CD4-positive, alpha-beta memory T cell (primary cell): ENCODE data around the gene TUBB4B. TPM values are rescaled to one million over a fixed set of nuclear protein-coding genes. Genes with fewer than 3 reads are reported as not detected.
A peak's percentile ranks its signal among the peaks of the same experiment; 100 is the strongest.
"Not testable (repeated sequence)": the region's sequence is repeated elsewhere in the genome, so short reads cannot be mapped to it uniquely, and the experiment has no call there.

Experiments used
- CTCF ChIA-PET: fragments of 350-600 bp; sonication (Branson Sonifier 250); formaldehyde crosslinking; loops from one replicate; lab custom pipeline; 2021; ENCODE audit warnings: inconsistent platforms; ENCODE audit not compliant: partially characterized antibody; lab: Charles Lee
- POLR2A ChIA-PET: fragments of 350-600 bp; sonication (Branson Sonifier 250); formaldehyde crosslinking; loops from one replicate; lab custom pipeline; 2021; ENCODE audit not compliant: partially characterized antibody; lab: Charles Lee
- DNase-seq, 5 donors: peaks; one replicate each; pipeline versions ENCODE4 v3.0.0 to v3.0.0-alpha.2; 2020 to 2022; ENCODE audit warnings: mixed read lengths in 1 of 5
- H3K27ac ChIP-seq: one replicate; pipeline ENCODE4 v1.7.0; 2013; ENCODE audit warnings: low read depth, low read length
- H3K27me3 ChIP-seq: 2 replicates; pipeline ENCODE4 v1.7.0; 2013; ENCODE audit warnings: mild to moderate bottlenecking, low read length, moderate library complexity; ENCODE audit not compliant: insufficient read depth
- H3K36me3 ChIP-seq: 2 replicates; pipeline ENCODE4 v1.7.0; 2013; ENCODE audit warnings: mild to moderate bottlenecking, low read length, moderate library complexity; ENCODE audit not compliant: insufficient read depth
- H3K4me1 ChIP-seq: 2 replicates; pipeline ENCODE4 v1.7.0; 2013; ENCODE audit warnings: mild to moderate bottlenecking, low read length, moderate library complexity; ENCODE audit not compliant: insufficient read depth
- H3K4me3 ChIP-seq, 2 donors: one replicate each; pipeline ENCODE4 v1.7.0; 2013; ENCODE audit warnings: low read length in 2 of 2, mild to moderate bottlenecking in 1 of 2
- H3K9me3 ChIP-seq, 2 donors: one replicate each; pipeline ENCODE4 v1.7.0; 2013; ENCODE audit warnings: low read length in 2 of 2, control low read depth in 1 of 2; ENCODE audit not compliant: control insufficient read depth in 1 of 2
- H3K27ac Mint-ChIP-seq, 7 donors: one replicate each; pipeline ENCODE4 v1.8.0; 2020 to 2021; ENCODE audit warnings: mixed read lengths in 7 of 7, mild to moderate bottlenecking in 6 of 7, inconsistent platforms in 3 of 7, moderate library complexity in 3 of 7
- H3K27me3 Mint-ChIP-seq, 2 donors: one replicate each; pipeline ENCODE4 v1.8.0; 2020 to 2021; ENCODE audit warnings: mixed read lengths in 2 of 2
- H3K36me3 Mint-ChIP-seq, 2 donors: one replicate each; pipeline ENCODE4 v1.8.0; 2020 to 2021; ENCODE audit warnings: mixed read lengths in 2 of 2, inconsistent platforms in 1 of 2, mild to moderate bottlenecking in 1 of 2
- H3K4me1 Mint-ChIP-seq, 4 donors: one replicate each; pipeline ENCODE4 v1.8.0; 2020 to 2021; ENCODE audit warnings: mixed read lengths in 4 of 4, mild to moderate bottlenecking in 1 of 4
- H3K4me3 Mint-ChIP-seq, 8 donors: one replicate each; pipeline ENCODE4 v1.8.0; 2020 to 2021; ENCODE audit warnings: mixed read lengths in 8 of 8, mild to moderate bottlenecking in 7 of 8, moderate library complexity in 6 of 8, inconsistent platforms in 3 of 8
- H3K9me3 Mint-ChIP-seq, 8 donors: one replicate each; pipeline ENCODE4 v1.8.0; 2020 to 2021; ENCODE audit warnings: mixed read lengths in 8 of 8, mild to moderate bottlenecking in 5 of 8, inconsistent platforms in 3 of 8, moderate library complexity in 1 of 8
- intact Hi-C: fragments of 100-400 bp; cut with micrococcal nuclease; formaldehyde crosslinking; loops from one replicate; pipeline ENCODE4 v1.15.1; 2023
- polyA plus RNA-seq, 2 donors: library from polyadenylated mRNA; unstranded; fragments of 300-500 nt; fragmentation: Illumina TruSeq; gene quantifications; one replicate each; pipeline ENCODE4 v1.2.3, GENCODE V29; 2021
- total RNA-seq, 2 experiments: library from RNA; stranded (reverse); gene quantifications; one replicate each; pipeline ENCODE4 v1.2.3, GENCODE V29; 2021

Gene TUBB4B
- total and polyA plus RNA-seq, 4 experiments from 2014 or later = 53.1 to 103 (median 82.0) TPM

DNA sequence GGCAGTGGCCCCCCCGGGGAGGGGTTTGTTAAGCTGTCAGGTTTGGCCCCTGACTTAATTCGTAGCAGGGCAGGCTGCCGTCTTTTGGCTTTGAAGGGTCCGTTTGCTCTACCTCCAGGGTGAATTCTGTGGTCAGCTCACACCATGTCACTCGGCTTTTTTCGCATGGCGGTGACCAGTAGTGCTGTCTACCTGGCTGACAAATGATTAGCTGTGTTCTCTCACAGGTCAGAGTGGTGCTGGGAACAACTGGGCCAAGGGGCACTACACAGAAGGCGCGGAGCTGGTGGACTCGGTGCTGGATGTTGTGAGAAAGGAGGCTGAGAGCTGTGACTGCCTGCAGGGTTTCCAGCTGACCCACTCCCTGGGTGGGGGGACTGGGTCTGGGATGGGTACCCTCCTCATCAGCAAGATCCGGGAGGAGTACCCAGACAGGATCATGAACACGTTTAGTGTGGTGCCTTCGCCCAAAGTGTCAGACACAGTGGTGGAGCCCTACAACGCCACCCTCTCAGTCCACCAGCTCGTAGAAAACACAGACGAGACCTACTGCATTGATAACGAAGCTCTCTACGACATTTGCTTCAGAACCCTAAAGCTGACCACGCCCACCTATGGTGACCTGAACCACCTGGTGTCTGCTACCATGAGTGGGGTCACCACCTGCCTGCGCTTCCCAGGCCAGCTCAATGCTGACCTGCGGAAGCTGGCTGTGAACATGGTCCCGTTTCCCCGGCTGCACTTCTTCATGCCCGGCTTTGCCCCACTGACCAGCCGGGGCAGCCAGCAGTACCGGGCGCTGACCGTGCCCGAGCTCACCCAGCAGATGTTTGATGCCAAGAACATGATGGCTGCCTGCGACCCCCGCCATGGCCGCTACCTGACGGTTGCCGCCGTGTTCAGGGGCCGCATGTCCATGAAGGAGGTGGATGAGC lies 1.4 kb downstream of the TUBB4B start:
- peaks cover 6 to 39% (median 22%) of the 10 kb centered on the region in 4 donors for H3K4me1 Mint-ChIP-seq
- peak overlapping the region; percentile 80 to 84 (median 82) for H3K4me3 Mint-ChIP-seq
- H3K27ac Mint-ChIP-seq = peak overlapping the region; percentile 73 to 90 (median 84)
- no peaks in the 10 kb centered on the region for H3K27me3 ChIP-seq
- no peak for DNase-seq
- intact Hi-C loops = loop anchor here (5.0 kb wide), 1 partner anchor 365 kb away; the partner anchor contains the start of gene ARRDC1
- H3K4me3 ChIP-seq = peak overlapping the region; percentile 6 to 63
- peaks cover 10 to 12% of the 10 kb centered on the region in 2 donors for H3K36me3 Mint-ChIP-seq
- peaks cover 18% of the 10 kb centered on the region for H3K36me3 ChIP-seq
- CTCF ChIA-PET = interaction anchor here (0.7 to 2.5 kb wide), 3 partner anchors 12 to 113 kb away, joined by 3 to 7 read pairs (median 4); partner anchors contain the start of gene NELFB
- peaks cover 28% of the 10 kb centered on the region for H3K4me1 ChIP-seq
- no peaks in the 10 kb centered on the region for H3K9me3 ChIP-seq
- peaks cover 0 to 9% (median 0%) of the 10 kb centered on the region in 8 donors for H3K9me3 Mint-ChIP-seq
- peaks cover 0 to 2% of the 10 kb centered on the region in 2 donors for H3K27me3 Mint-ChIP-seq
- POLR2A ChIA-PET = interaction anchor here (0.7 to 10.3 kb wide), 17 partner anchors 11 to 1133 kb away, joined by 3 to 260 read pairs (median 5); partner anchors contain the start of genes CYSRT1, EXD3, MAN1B1 and NELFB
- peak overlapping the region; percentile 60 for H3K27ac ChIP-seq

GRCh38 chr9:137243266-137243625 lies 2.2 kb downstream of the TUBB4B start:
- intact Hi-C loops = loop anchor here (5.0 kb wide), 1 partner anchor 364 kb away; the partner anchor contains the start of gene ARRDC1
- peak overlapping the region in 2 of 7 donors; percentile 61 to 86 for H3K27ac Mint-ChIP-seq

DNA sequence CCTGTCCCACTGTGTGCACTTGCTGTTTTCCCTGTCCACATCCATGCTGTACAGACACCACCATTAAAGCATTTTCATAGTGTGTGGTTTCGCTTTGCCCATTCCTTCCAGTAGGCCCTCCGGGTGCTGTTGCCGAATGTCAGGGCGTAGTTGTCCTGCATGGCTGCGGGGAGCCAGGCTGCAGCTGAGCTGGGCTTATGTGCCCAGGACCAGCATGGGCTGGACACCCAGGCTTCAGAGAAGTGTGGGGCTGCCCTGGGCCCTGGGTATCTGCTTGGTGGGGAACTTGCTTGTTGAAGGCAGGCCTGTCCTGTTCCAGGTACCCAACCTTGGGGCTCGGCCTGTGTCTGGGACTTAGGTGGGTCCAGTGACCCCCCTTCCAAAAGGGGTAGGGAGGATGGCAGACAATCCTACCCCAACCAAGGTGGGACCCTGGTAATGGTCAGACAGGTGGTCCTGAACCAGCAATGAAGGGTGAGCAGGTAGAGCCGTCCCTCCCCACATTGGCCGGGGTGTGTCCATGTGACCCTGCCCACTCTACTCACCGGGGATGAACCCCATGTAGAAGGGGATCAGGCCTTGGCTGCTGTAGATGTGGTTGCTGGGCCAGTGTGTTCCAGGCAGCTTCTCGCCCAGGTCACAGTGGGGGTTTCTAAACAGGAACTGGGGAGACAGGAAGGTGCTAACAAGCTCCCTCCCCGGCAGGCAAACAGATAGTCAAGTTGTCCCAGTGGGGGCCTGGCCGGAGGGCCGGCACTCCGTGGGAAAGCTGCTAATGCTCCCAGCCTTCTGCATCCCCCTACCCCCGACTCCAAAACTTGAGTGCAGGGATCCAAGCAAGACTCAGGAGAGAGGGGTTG lies 2.8 kb downstream of the TUBB4B start:
- Histone ChIP-seq H3K27ac (no peak overlapping the region), H3K36me3 (peaks cover 18% of the 10 kb centered on the region), H3K4me3 (no peak overlapping the region), H3K4me1 (peaks cover 25% of the 10 kb centered on the region), H3K27me3 (no peaks in the 10 kb centered on the region), H3K9me3 (no peaks in the 10 kb centered on the region)
- intact Hi-C loops = loop anchor here (5.0 kb wide), 1 partner anchor 363 kb away; the partner anchor contains the start of gene ARRDC1
- H3K4me3 Mint-ChIP-seq = peak overlapping the region in 6 of 8 donors; percentile 8 to 80 (median 41)
- peaks cover 0 to 9% (median 0%) of the 10 kb centered on the region in 8 donors for H3K9me3 Mint-ChIP-seq
- peaks cover 10 to 12% of the 10 kb centered on the region in 2 donors for H3K36me3 Mint-ChIP-seq
- peak overlapping the region in 4 of 7 donors; percentile 41 to 86 (median 69) for H3K27ac Mint-ChIP-seq
- H3K4me1 Mint-ChIP-seq = peaks cover 6 to 35% (median 22%) of the 10 kb centered on the region in 4 donors
- DNase-seq = no peak
- peaks cover 0 to 2% of the 10 kb centered on the region in 2 donors for H3K27me3 Mint-ChIP-seq
- ChIA-PET CTCF (interaction anchor here (0.6 to 2.5 kb wide), 2 partner anchors 10 to 25 kb away, joined by 3 to 7 read pairs; partner anchors contain the start of gene NELFB), POLR2A (interaction anchor here (0.6 to 10.3 kb wide), 5 partner anchors 10 to 116 kb away, joined by 3 to 260 read pairs (median 36); partner anchors contain the start of genes CYSRT1, NELFB, RNF208 and STPG3)

More at GRCh38 chr9:137243266-137243625, 2.2 kb downstream of the TUBB4B start:
- H3K9me3 ChIP-seq, H3K4me3 ChIP-seq, H3K9me3 Mint-ChIP-seq, DNase-seq, H3K27ac ChIP-seq, H3K27me3 ChIP-seq, H3K27me3 Mint-ChIP-seq: not testable (repeated sequence)
- peaks cover 6 to 37% (median 22%) of the 10 kb centered on the region in 4 donors for H3K4me1 Mint-ChIP-seq
- ChIA-PET POLR2A (interaction anchor here (0.6 to 10.3 kb wide), 6 partner anchors 11 to 1134 kb away, joined by 3 to 260 read pairs (median 26); partner anchors contain the start of genes CYSRT1, NELFB, RNF208 and STPG3), CTCF (interaction anchor here (2.5 kb wide), 1 partner anchor 11 kb away, joined by 7 read pairs; the partner anchor contains the start of gene NELFB)
- Histone ChIP-seq H3K4me1 (peaks cover 28% of the 10 kb centered on the region), H3K36me3 (peaks cover 18% of the 10 kb centered on the region)
- H3K36me3 Mint-ChIP-seq = peaks cover 10 to 12% of the 10 kb centered on the region in 2 donors
- H3K4me3 Mint-ChIP-seq = peak overlapping the region in 5 of 8 donors; percentile 8 to 80 (median 32)

GRCh38 chr9:137244486-137245449 lies 3.7 kb downstream of the TUBB4B start:
- no peak overlapping the region for H3K27ac ChIP-seq
- CTCF ChIA-PET = interaction anchor here (0.6 to 1.3 kb wide), 3 partner anchors 8 to 110 kb away, joined by 3 to 5 read pairs (median 3); no protein-coding TSS in a partner anchor
- H3K4me3 ChIP-seq = no peak overlapping the region
- POLR2A ChIA-PET = interaction anchor here (0.8 to 10.3 kb wide), 4 partner anchors 9 to 115 kb away, joined by 3 to 260 read pairs (median 31); partner anchors contain the start of genes CYSRT1, NELFB, RNF208 and STPG3
- no peak for DNase-seq
- H3K4me1 Mint-ChIP-seq = peaks cover 6 to 28% (median 20%) of the 10 kb centered on the region in 4 donors
- peaks cover 0 to 2% of the 10 kb centered on the region in 2 donors for H3K27me3 Mint-ChIP-seq
- peaks cover 10 to 11% of the 10 kb centered on the region in 2 donors for H3K36me3 Mint-ChIP-seq
- no peaks in the 10 kb centered on the region for H3K9me3 ChIP-seq
- peak overlapping the region in 1 of 8 donors; percentile 26 for H3K4me3 Mint-ChIP-seq
- H3K36me3 ChIP-seq = peaks cover 18% of the 10 kb centered on the region
- peaks cover 0 to 9% (median 0%) of the 10 kb centered on the region in 8 donors for H3K9me3 Mint-ChIP-seq
- no peaks in the 10 kb centered on the region for H3K27me3 ChIP-seq
- H3K4me1 ChIP-seq = peaks cover 18% of the 10 kb centered on the region
- intact Hi-C loops = loop anchor here (5.0 kb wide), 1 partner anchor 363 kb away; the partner anchor contains the start of gene ARRDC1
- H3K27ac Mint-ChIP-seq = peak overlapping the region in 2 of 7 donors; percentile 41 to 86

DNA sequence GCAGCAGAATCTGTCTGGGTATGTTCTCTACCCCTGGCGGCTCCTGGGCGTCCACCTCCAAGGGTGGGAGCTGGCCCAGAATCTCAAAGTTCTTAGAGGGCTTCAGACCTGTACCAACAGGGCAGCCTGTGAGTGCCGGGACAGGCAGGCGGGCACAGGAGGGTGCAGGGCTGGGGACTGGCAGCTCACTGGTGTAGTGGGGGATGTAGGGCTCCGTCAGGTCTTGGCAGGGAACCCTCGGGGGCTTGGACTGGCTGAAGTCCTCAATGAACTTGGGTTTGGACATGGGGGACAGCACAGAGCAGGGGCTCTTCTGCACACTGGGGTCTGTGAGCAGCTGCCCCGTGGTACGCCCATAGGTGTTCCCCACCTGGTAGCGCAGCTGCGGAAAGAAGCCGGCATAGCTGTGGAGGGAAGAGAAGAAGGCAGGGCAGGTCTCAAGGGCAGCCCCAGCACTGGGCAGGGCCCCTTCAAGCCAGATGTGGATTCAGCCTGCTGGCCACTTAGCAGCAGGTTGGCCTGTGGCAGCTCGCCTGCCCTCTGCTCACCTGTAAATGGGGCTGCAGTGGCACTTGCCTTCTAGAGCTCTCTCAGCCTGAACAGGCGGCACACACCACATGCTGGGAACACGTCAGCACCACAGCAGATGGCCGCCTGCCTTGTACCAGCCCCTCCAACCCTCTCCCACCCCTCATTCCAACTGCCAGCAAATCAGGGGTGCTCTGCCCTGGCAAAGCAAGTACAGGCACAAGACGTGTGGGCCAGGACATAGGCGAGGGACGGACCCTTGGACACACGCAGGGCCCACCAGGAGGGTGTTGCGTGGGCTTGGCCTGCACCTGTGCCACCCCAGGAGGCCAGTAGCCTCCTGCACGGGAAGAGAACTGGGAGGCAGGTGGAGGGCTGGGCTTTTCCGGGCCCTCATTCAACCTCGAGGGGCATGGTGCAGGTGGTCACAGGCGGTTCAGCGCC lies 4.6 kb downstream of the TUBB4B start:
- DNase-seq = peak in 1 of 5 donors; percentile 38
- Histone ChIP-seq H3K27ac (no peak overlapping the region), H3K4me3 (no peak overlapping the region), H3K4me1 (peaks cover 16% of the 10 kb centered on the region), H3K27me3 (no peaks in the 10 kb centered on the region), H3K36me3 (peaks cover 18% of the 10 kb centered on the region), H3K9me3 (no peaks in the 10 kb centered on the region)
- H3K4me3 Mint-ChIP-seq = no peak overlapping the region
- H3K4me1 Mint-ChIP-seq = peaks cover 6 to 27% (median 19%) of the 10 kb centered on the region in 4 donors
- peaks cover 0 to 9% (median 0%) of the 10 kb centered on the region in 8 donors for H3K9me3 Mint-ChIP-seq
- peak overlapping the region in 2 of 7 donors; percentile 42 to 44 for H3K27ac Mint-ChIP-seq
- ChIA-PET POLR2A (interaction anchor here (0.8 to 10.3 kb wide), 2 partner anchors 9 to 30 kb away, joined by 3 to 260 read pairs; partner anchors contain the start of genes NELFB and STPG3), CTCF (interaction anchor here (1.3 kb wide), 1 partner anchor 9 kb away, joined by 5 read pairs; no protein-coding TSS in a partner anchor)
- peaks cover 0 to 2% of the 10 kb centered on the region in 2 donors for H3K27me3 Mint-ChIP-seq
- intact Hi-C loops = no loop called here
- H3K36me3 Mint-ChIP-seq = peaks cover 10 to 11% of the 10 kb centered on the region in 2 donors
